ENCODE results near the gene ERC1. TPM values are rescaled to one million over a fixed set of nuclear protein-coding genes. Genes with fewer than 3 reads are reported as not detected.
"Not testable (repeated sequence)": the region's sequence is repeated elsewhere in the genome, so short reads cannot be mapped to it uniquely, and the experiment has no call there.

Gene ERC1
- total RNA-seq, 1 donor from 2014 or later: 83.5 TPM

- intact Hi-C loops (cut with DNase I): no loop called here
- DNase-seq (ENCODE audit: low spot score) (no peak), ATAC-seq (no peak)
These were observed 255.6 kb downstream of the ERC1 start for GRCh38 chr12:1246637-1247036.

- no peak for ATAC-seq
- intact Hi-C loops (cut with DNase I): no loop called here
These were observed 259.6 kb downstream of the ERC1 start for GRCh38 chr12:1250641-1251040.

GRCh38 chr12:1252758-1253157, 261.7 kb downstream of the ERC1 start:
- no peak for DNase-seq (ENCODE audit: low spot score)
- intact Hi-C loops (cut with DNase I): no loop called here
- ATAC-seq: no peak

More at GRCh38 chr12:1250641-1251040, 259.6 kb downstream of the ERC1 start:
- DNase-seq (ENCODE audit: low spot score): no peak

- DNase-seq (ENCODE audit: low spot score); ATAC-seq; intact Hi-C loops (cut with DNase I): not testable (repeated sequence)
These were observed 264.1 kb downstream of the ERC1 start for GRCh38 chr12:1255125-1255524.

- DNase-seq (ENCODE audit: low spot score); ATAC-seq; intact Hi-C loops (cut with DNase I): not testable (repeated sequence)
These were observed 264.8 kb downstream of the ERC1 start for GRCh38 chr12:1255854-1256253.

- DNase-seq (ENCODE audit: low spot score) (no peak), ATAC-seq (no peak)
- intact Hi-C loops (cut with DNase I): no loop called here
These were observed 265.3 kb downstream of the ERC1 start for GRCh38 chr12:1256285-1256684.

GRCh38 chr12:1256991-1257390, 266.0 kb downstream of the ERC1 start:
- ATAC-seq (no peak), DNase-seq (ENCODE audit: low spot score) (no peak)
- intact Hi-C loops (cut with DNase I): no loop called here

- intact Hi-C loops (cut with DNase I): no loop called here
- no peak for ATAC-seq
These were observed 271.0 kb downstream of the ERC1 start for GRCh38 chr12:1262011-1262410.

GRCh38 chr12:1267243-1267642, 276.2 kb downstream of the ERC1 start:
- intact Hi-C loops (cut with DNase I): no loop called here
- DNase-seq (ENCODE audit: low spot score) (no peak), ATAC-seq (no peak)

More at GRCh38 chr12:1262011-1262410, 271.0 kb downstream of the ERC1 start:
- no peak for DNase-seq (ENCODE audit: low spot score)

GRCh38 chr12:1272142-1272541, 281.1 kb downstream of the ERC1 start:
- intact Hi-C loops (cut with DNase I): no loop called here
- DNase-seq (ENCODE audit: low spot score): no peak
- ATAC-seq: no peak

- DNase-seq (ENCODE audit: low spot score) (no peak), ATAC-seq (no peak)
- intact Hi-C loops (cut with DNase I): no loop called here
These were observed 282.0 kb downstream of the ERC1 start for GRCh38 chr12:1273051-1273450.

GRCh38 chr12:1277905-1278304, 286.9 kb downstream of the ERC1 start:
- ATAC-seq (no peak), DNase-seq (ENCODE audit: low spot score) (no peak)
- intact Hi-C loops (cut with DNase I): no loop called here

GRCh38 chr12:1279050-1279449, 288.0 kb downstream of the ERC1 start:
- intact Hi-C loops (cut with DNase I): no loop called here
- ATAC-seq (no peak), DNase-seq (ENCODE audit: low spot score) (no peak)

- intact Hi-C loops (cut with DNase I): no loop called here
- DNase-seq (ENCODE audit: low spot score) (no peak), ATAC-seq (no peak)
These were observed 289.0 kb downstream of the ERC1 start for GRCh38 chr12:1280059-1280458.

- DNase-seq (ENCODE audit: low spot score) (no peak), ATAC-seq (no peak)
- intact Hi-C loops (cut with DNase I): no loop called here
These were observed 290.8 kb downstream of the ERC1 start for GRCh38 chr12:1281683-1282366.

GRCh38 chr12:1282670-1283315, 291.8 kb downstream of the ERC1 start:
- ATAC-seq: peak; percentile 93
- intact Hi-C loops (cut with DNase I): no loop called here
- DNase-seq (ENCODE audit: low spot score): peak; percentile 64

- ATAC-seq: peak; percentile 48
- DNase-seq (ENCODE audit: low spot score): no peak
- intact Hi-C loops (cut with DNase I): no loop called here
These were observed 292.3 kb downstream of the ERC1 start for GRCh38 chr12:1283316-1283715.

GRCh38 chr12:1284611-1285010, 293.6 kb downstream of the ERC1 start:
- DNase-seq (ENCODE audit: low spot score) (no peak), ATAC-seq (no peak)
- intact Hi-C loops (cut with DNase I): no loop called here

GRCh38 chr12:1287446-1287975, 296.5 kb downstream of the ERC1 start:
- intact Hi-C loops (cut with DNase I): no loop called here

GRCh38 chr12:1288333-1288732, 297.3 kb downstream of the ERC1 start:
- ATAC-seq (no peak), DNase-seq (ENCODE audit: low spot score) (no peak)
- intact Hi-C loops (cut with DNase I): no loop called here

More at GRCh38 chr12:1287446-1287975, 296.5 kb downstream of the ERC1 start:
- DNase-seq (ENCODE audit: low spot score) (no peak), ATAC-seq (no peak)

Measured in sciatic nerve (tissue), 2 donors.